IPS DF 6.9 (cell line): ENCODE results near the gene KIF5C.

Experiments
- DNase-seq: peaks from one replicate; pipeline ENCODE4 v3.0.0-alpha.2; 2013; ENCODE audit warnings: low read depth, low spot score
- H3K27ac ChIP-seq: one replicate; pipeline ENCODE4 v1.5.1; 2013; ENCODE audit warnings: low read length, control low read depth
- H3K27me3 ChIP-seq: 2 replicates; pipeline ENCODE4 v1.6.1; 2013; ENCODE audit warnings: mild to moderate bottlenecking, low read length; ENCODE audit not compliant: control insufficient read depth, insufficient read depth
- H3K36me3 ChIP-seq: 2 replicates; pipeline ENCODE4 v1.6.1; 2013; ENCODE audit warnings: low read length; ENCODE audit not compliant: control insufficient read depth, insufficient read depth
- H3K4me1 ChIP-seq: 2 replicates; pipeline ENCODE4 v1.6.1; 2013; ENCODE audit warnings: low read length; ENCODE audit not compliant: control insufficient read depth, insufficient read depth
- H3K4me3 ChIP-seq: 2 replicates; pipeline ENCODE4 v1.5.1; 2013; ENCODE audit warnings: mild to moderate bottlenecking, low read length
- H3K9me3 ChIP-seq: 2 replicates; pipeline ENCODE4 v1.6.1; 2013; ENCODE audit warnings: low read length, inconsistent platforms; ENCODE audit not compliant: control insufficient read depth, insufficient read depth
- WGBS: extraction: QIAGEN DNeasy Blood & Tissue Kit; methylation state at CpG from one replicate; pipeline ENCODE4 v1.1.7; 2013; ENCODE audit warnings: mixed read lengths, missing lambda C conversion rate; ENCODE audit not compliant: insufficient read length, insufficient coverage; 5-methylcytosine and 5-hydroxymethylcytosine counted together

KIF5C gene

DNA sequence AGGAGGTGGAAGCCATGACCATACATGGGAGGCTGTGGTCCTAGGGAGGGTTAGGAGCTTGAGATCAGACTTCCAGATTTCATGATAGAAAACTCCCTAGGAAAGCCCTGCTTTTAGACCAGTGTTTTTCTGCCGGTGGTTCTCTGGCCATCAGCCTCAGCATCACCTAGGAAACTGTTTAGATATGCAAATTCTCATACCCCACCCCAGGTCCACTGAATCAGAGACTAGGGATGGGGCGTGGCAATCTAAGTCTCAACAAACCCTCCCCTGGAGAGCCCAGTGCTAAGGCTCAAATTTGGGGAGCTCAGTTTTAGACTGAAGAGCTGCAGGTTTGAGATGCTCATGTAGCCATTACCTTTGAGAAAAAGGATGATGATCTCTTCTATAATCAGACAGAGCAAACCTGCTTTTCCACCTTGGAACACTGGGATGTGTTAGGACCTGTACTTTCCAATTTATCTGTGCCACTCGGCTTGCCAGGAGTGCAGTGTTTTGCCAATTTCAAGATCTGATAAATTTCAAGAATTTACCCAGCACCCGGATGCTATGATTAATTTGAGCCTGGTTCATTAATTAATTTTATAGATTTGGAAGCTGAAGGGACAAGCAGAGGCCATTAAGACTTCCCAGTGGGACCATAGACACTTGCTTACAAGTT lies 132.0 kb downstream of the KIF5C start:
- H3K4me1 ChIP-seq, result peaks cover 4% of the 10 kb centered on the region
- H3K36me3 ChIP-seq, result peaks cover 21% of the 10 kb centered on the region
- no peak overlapping the region for H3K4me3 ChIP-seq
- H3K27me3 ChIP-seq, result no peaks in the 10 kb centered on the region
- no CpG with 5 or more reads among the region's 4 CpGs for WGBS
- no peak overlapping the region for H3K27ac ChIP-seq
- no peak for DNase-seq
- H3K9me3 ChIP-seq, result peaks cover 3% of the 10 kb centered on the region; the same call in 1 of the 2 replicates

DNA sequence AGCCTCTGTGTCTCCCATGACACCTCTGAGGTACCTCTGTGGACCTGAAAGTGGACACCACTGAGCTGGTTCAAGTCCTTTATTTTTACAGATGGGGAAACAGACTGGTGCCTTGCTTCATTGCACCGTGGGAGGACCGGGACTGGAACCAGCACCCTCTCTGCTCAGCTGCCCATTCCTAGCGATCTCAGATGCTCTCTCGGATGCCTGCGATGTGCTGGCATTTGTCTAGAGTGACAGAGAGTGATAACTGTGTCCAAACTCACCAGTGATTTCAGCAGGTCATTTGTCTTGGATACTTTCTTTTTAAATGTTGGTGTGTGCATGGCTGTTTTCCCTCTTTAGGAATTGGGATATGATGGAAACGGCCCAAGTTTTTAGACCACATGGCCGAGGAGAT lies 133.4 kb downstream of the KIF5C start:
- no CpG with 5 or more reads among the region's 7 CpGs for WGBS
- H3K27ac ChIP-seq, result no peak overlapping the region
- H3K4me1 ChIP-seq, result peaks cover 4% of the 10 kb centered on the region
- no peaks in the 10 kb centered on the region for H3K27me3 ChIP-seq
- no peaks in the 10 kb centered on the region for H3K9me3 ChIP-seq
- H3K4me3 ChIP-seq, result no peak overlapping the region
- no peak for DNase-seq
- peaks cover 12% of the 10 kb centered on the region for H3K36me3 ChIP-seq

DNA sequence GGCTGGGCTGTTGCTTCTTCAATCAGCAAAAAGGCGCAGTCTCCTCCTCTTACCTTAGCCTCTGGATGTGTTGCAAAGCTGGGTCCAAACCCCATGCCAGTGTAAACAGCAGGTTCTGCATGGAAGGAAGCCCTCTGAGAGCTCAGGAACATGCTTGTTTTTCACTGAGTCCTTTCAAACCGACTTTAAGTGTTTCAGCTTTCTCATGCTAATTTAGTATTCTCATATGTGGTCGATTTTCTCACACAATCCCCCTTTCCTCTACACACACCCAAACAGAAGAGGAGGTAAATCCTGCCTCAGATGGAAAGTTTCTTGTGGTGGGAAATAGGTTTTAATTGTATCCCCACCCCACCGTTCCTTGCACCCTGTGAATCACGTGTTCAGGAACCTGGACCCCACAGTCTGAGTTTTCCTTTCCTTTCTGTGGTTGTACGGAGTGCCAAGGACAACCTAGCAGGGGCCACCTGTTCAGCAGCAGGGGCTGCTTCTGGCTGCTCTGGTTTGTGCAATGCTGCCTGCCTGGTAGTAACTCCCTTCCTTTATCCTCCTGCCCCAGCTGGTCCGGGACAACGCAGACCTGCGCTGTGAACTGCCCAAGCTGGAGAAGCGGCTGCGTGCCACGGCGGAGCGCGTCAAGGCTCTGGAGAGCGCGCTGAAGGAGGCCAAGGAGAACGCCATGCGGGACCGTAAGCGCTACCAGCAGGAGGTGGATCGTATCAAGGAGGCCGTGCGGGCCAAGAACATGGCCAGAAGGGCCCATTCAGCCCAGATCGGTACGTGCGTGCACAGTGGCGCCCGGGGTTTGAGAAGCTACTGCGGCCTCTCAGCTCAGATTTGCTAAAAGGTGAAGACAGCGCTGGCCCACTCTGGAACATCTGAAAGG lies 134.8 kb downstream of the KIF5C start:
- no peak overlapping the region for H3K4me3 ChIP-seq
- no peak overlapping the region for H3K27ac ChIP-seq
- no CpG with 5 or more reads among the region's 31 CpGs for WGBS
- H3K4me1 ChIP-seq, result peaks cover 4% of the 10 kb centered on the region
- no peaks in the 10 kb centered on the region for H3K9me3 ChIP-seq
- peaks cover 12% of the 10 kb centered on the region for H3K36me3 ChIP-seq
- DNase-seq, result no peak
- no peaks in the 10 kb centered on the region for H3K27me3 ChIP-seq

DNA sequence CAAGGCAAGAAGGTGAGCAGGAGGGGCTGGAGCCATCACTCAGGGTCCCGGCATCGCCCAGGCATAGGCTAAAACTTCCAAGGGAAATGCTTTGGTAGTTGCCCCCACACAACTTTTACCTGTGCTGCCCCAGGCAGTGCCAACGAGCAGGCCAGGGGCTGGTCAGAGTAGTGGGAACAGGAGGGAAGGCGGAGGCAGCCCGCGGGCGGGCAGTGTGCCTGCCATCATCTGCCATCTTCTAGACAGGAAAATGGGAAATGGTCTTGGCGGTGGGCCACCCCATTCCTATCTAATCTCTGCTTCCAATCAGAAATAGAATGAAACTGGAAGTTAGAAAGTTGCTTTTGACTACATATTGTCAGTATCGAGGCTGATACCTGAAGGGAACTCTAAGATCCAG lies 137.5 kb downstream of the KIF5C start:
- H3K4me3 ChIP-seq, result no peak overlapping the region
- H3K27ac ChIP-seq, result no peak overlapping the region
- H3K27me3 ChIP-seq, result no peaks in the 10 kb centered on the region
- WGBS, result no CpG with 5 or more reads among the region's 9 CpGs
- DNase-seq, result no peak
- H3K9me3 ChIP-seq, result no peaks in the 10 kb centered on the region
- peaks cover 2% of the 10 kb centered on the region; the same call in 1 of the 2 replicates for H3K4me1 ChIP-seq
- H3K36me3 ChIP-seq, result peaks cover 12% of the 10 kb centered on the region

DNA sequence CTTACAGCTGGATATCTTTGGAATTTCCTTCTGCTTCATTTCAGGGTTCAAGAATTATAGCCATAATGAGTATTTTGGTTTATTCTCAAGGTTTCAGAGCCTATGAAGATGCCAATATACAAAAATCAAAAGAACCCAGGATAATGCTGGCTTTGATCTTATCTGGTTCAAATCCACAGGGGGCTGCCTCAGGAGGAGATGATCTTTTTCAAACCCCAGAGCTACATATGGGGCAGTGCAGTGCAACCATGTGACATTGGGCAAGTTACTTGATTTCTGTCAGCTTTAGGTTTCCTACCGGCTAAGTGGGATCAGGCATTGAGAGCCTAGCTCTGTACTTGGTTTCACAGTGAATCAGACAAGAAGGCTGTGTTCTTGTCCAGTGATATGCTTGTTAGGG lies 140.5 kb downstream of the KIF5C start:
- Histone ChIP-seq H3K4me3 (no peak overlapping the region), H3K36me3 (peaks cover 4% of the 10 kb centered on the region; the same call in 1 of the 2 replicates), H3K27ac (no peak overlapping the region), H3K4me1 (no peaks in the 10 kb centered on the region), H3K27me3 (no peaks in the 10 kb centered on the region), H3K9me3 (no peaks in the 10 kb centered on the region)
- no peak for DNase-seq
- no CpG with 5 or more reads among the region's 1 CpG for WGBS

DNA sequence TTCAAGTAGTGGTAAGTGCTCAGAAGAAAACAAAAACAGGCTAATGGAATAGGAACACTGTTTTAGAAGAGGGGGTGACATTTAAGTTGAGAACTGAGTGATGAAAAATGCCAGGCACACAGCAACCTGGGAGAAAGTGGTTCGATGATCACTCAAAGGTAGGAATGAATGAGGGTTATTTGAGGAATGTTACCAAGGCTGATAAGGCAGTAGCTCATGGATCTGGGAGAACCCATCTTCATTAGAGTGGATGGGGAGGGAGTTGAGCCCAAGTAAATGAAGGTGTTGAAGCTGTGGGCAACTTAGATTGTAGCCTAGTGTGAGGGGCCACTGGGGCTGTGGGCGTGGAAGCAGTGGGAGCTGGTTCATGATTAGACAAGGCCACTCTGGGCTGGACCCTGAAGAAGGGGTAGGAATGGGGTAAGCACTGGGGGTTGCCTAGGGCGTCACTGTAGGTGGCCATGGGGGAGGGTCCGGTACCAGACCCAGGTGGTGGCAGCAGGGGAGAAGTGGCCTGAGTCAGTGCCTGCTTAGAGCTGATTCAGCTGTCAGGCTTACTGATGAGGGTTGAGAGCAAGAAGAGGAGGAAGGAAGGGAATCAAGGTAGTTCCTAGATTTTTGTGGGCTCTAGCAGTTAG lies 141.0 kb downstream of the KIF5C start:
- H3K9me3 ChIP-seq, result no peaks in the 10 kb centered on the region
- peaks cover 4% of the 10 kb centered on the region; the same call in 1 of the 2 replicates for H3K36me3 ChIP-seq
- no peak overlapping the region for H3K27ac ChIP-seq
- DNase-seq, result no peak
- H3K4me1 ChIP-seq, result no peaks in the 10 kb centered on the region
- H3K4me3 ChIP-seq, result no peak overlapping the region
- no peaks in the 10 kb centered on the region for H3K27me3 ChIP-seq
- no CpG with 5 or more reads among the region's 4 CpGs for WGBS

DNA sequence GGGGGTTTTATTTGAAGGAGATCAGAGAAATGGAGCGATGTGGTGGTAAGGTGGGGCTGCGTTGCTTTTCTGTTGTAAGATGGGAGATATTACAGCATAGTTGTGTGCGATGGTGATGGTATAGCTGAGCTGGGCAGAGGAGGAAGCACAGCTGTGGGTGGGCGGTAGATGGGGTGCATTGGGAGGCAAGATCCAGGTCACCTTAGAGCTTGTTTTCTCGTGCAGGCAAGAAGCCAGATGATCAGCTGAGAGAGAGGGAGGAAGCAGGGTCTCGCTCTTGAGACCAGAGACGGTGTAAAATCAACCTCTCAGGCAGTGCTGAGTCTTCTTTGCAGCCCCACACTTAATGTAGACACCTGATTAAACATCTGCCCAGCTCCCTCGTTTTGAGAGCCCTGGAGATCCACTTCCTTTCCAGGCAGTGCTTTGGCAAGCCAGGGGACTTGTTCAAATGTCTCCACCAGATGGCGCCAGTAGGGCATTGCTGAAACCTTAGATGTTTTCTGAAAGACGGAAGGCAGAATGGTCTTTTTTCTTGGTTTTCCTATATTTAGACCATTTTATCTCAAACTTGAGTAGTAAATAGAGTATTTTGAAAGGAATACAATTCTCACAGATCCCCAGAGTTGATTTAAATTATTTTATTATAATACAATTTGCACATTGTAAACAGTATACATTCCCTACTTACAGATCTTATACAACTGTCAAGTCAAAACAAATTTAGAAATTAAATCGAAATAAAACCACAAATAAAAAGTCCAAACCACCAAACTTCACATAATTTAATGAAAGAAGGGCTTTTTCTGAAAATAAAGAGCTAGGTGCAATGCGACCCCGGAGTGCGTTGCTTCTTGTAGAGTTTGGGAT lies 142.3 kb downstream of the KIF5C start:
- 100% methylated on average over 1 of the region's 14 CpGs for WGBS
- H3K4me1 ChIP-seq, result no peaks in the 10 kb centered on the region
- H3K4me3 ChIP-seq, result no peak overlapping the region
- no peak overlapping the region for H3K27ac ChIP-seq
- no peaks in the 10 kb centered on the region for H3K9me3 ChIP-seq
- DNase-seq, result no peak
- H3K36me3 ChIP-seq, result peaks cover under 1% of the 10 kb centered on the region; the same call in 1 of the 2 replicates
- H3K27me3 ChIP-seq, result no peaks in the 10 kb centered on the region

DNA sequence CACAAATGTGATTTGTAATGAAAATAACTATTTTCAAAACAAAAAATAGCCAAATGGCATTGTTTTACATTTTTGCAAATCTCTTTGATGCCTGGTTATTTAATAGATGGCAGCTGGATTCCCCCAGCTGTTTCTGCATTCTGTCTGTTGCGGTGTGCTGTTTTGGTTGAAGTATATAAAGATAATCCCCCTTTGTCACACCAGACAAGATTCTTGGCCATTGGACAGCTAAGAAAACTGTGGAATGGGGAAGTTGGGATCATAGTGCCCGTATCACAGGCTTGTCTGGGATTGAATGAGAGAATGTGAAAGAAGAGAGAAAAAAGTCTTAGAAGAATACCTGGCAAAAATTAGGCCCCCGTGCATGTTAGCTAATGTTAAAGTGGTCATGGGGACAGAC lies 144.0 kb downstream of the KIF5C start:
- Histone ChIP-seq H3K36me3 (0 out of 2 replicates have a peak, but pooled peaks cover 2% of the 10 kb centered on the region), H3K4me3 (no peak overlapping the region), H3K9me3 (no peaks in the 10 kb centered on the region), H3K27me3 (no peaks in the 10 kb centered on the region), H3K27ac (no peak overlapping the region), H3K4me1 (no peaks in the 10 kb centered on the region)
- no CpG with 5 or more reads among the region's 3 CpGs for WGBS
- DNase-seq, result no peak

DNA sequence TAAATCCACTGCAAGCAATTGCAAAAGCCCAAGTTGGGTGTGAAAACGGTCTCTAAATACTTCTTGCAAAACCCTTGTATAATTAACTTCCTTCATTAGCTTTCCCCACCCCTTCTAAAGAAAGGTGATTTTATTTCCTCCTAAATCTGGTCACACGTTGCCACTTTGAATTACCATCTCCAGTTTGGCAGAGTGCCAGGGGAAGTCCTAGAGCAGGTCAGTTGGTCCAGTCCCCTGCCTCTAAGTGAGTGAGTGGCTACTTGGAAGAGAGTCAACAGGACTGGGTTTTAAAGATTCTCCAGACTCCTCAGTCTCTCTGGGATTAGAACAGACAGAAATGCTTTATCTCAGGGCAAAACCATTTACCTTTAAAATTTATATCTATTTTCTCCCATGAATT lies 144.7 kb downstream of the KIF5C start:
- WGBS, result no CpG with 5 or more reads among the region's 2 CpGs

More for the DNA sequence above, 144.7 kb downstream of the KIF5C start:
- no peak for DNase-seq
- H3K4me1 ChIP-seq, result no peaks in the 10 kb centered on the region
- no peak overlapping the region for H3K4me3 ChIP-seq
- no peaks in the 10 kb centered on the region for H3K9me3 ChIP-seq
- H3K27ac ChIP-seq, result no peak overlapping the region
- 0 out of 2 replicates have a peak, but pooled peaks cover 2% of the 10 kb centered on the region for H3K36me3 ChIP-seq
- no peaks in the 10 kb centered on the region for H3K27me3 ChIP-seq
